Putamen (tissue), 1 donor: ENCODE data around the gene NR2F1.
"Not testable (repeated sequence)": the region's sequence is repeated elsewhere in the genome, so short reads cannot be mapped to it uniquely, and the experiment has no call there.

Experiments
- DNase-seq: peaks from one replicate; pipeline ENCODE4 v3.0.0-alpha.2; 2016; ENCODE audit warnings: low spot score

Gene NR2F1

GRCh38 chr5:93582677-93583438 is at the start of gene NR2F1:
NR2F1 (plus strand) TSS chr5:93583222; CDS start chr5:93585024, 1,802 bp downstream.
- DNase-seq: peak; percentile 68

- no peak for DNase-seq
These were observed 37.1 kb upstream of the NR2F1 start for GRCh38 chr5:93545872-93546271.

GRCh38 chr5:93549594-93549993 is 33.4 kb upstream of the NR2F1 start:
- not testable (repeated sequence) for DNase-seq

GRCh38 chr5:93557021-93557604 is 25.9 kb upstream of the NR2F1 start:
- no peak for DNase-seq

- DNase-seq: no peak
These were observed 16.9 kb upstream of the NR2F1 start for GRCh38 chr5:93566091-93566490.

- no peak for DNase-seq
These were observed 15.6 kb upstream of the NR2F1 start for GRCh38 chr5:93567424-93567823.

- no peak for DNase-seq
These were observed 13.5 kb upstream of the NR2F1 start for GRCh38 chr5:93569300-93570160.

- no peak for DNase-seq
These were observed 12.5 kb upstream of the NR2F1 start for GRCh38 chr5:93570294-93571113.

- DNase-seq: no peak
These were observed 11.7 kb upstream of the NR2F1 start for GRCh38 chr5:93571114-93571949.

GRCh38 chr5:93572101-93572607 is 10.9 kb upstream of the NR2F1 start:
- DNase-seq: no peak

GRCh38 chr5:93572608-93573353 is 10.2 kb upstream of the NR2F1 start:
- no peak for DNase-seq

- no peak for DNase-seq
These were observed 9.4 kb upstream of the NR2F1 start for GRCh38 chr5:93573354-93574351.

- DNase-seq: no peak
These were observed 8.3 kb upstream of the NR2F1 start for GRCh38 chr5:93574491-93575305.

GRCh38 chr5:93575461-93576414 is 7.3 kb upstream of the NR2F1 start:
- DNase-seq: no peak

- no peak for DNase-seq
These were observed 5.8 kb upstream of the NR2F1 start for GRCh38 chr5:93576994-93577853.
